DMS153 treated with DMSO at 0.1 percent for 48 hours (cell line): ENCODE measurements around the gene SSU72.
A peak's percentile ranks its signal among the peaks of the same experiment; 100 is the strongest.
"Not testable (repeated sequence)": the region's sequence is repeated elsewhere in the genome, so short reads cannot be mapped to it uniquely, and the experiment has no call there.

Experiments
- DNase-seq: peaks from one replicate; lab custom pipeline; 2025; ENCODE audit not compliant: unreplicated experiment; lab: John Stamatoyannopoulos, UW

The SSU72 gene

DNA sequence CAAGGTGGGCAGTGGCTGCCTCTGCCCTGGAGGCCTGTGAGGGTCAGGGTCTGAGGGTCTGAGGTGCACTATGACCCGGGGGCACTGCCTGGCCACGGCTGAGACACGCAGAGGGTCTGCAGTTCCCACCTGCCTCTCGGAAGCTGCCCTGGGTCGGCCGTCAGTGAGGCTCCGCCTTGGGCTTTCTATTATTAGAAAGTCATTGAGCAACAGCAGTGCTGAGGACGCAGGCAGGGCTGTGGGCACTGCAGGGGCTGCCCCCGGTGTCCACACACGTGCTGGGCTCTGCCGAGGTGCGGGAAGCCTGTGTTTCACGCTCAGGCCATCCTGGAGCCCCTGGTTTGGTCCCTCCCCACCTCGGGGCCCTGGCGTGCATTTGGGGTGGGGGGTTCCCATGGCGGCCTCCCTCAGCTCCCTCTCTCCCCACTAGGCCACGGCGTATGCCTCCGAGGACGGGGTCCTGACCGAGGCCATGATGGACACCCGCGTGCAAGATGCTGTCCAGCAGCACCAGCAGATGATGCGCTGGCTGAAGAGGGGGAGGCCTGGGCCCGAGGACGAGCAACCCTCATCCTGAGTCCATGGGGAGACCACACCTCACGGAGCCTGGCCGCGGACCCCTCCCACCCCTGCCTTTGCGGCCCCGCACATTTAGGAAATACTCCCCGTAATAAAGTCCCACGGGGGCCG is 65.7 kb downstream of the SSU72 start:
- not testable (repeated sequence) for DNase-seq

DNA sequence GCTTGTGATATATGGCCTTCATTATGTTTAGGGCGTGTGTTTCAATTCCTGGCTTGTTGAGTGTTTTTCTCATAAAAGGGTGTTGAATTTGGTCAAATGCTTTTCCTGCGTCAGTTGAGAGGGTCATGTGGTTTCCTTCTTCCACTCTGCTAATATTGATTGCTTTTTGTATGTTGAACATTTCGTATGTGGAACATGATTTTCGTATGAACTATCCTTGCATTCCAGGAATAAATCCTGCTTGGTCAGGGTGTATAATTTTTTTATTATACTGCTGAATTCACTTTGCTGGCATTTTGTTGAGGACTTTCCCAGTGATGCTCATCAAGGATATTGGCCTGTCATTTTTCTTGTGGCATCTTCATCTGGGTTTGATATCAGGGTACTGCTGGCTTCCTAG is 67.4 kb downstream of the SSU72 start:
- DNase-seq = no peak

DNA sequence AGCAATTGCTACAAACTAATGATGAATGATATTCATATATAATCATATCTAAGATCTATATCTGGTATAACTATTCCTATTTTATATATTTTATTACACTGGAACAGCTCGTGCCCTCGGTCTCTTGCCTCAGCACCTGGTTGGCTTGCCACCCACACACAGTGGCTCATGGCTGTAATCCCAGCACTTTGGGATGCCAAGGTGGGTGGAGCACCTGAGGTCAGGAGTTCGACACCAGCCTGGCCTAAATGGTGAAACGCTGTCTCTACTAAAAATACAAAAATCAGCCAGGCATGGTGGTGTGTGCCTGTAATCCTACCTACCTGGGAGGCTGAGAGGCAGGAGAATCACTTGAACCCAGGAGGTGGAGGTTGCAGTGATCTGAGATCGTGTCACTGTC is 68.9 kb downstream of the SSU72 start:
- DNase-seq = not testable (repeated sequence)

DNA sequence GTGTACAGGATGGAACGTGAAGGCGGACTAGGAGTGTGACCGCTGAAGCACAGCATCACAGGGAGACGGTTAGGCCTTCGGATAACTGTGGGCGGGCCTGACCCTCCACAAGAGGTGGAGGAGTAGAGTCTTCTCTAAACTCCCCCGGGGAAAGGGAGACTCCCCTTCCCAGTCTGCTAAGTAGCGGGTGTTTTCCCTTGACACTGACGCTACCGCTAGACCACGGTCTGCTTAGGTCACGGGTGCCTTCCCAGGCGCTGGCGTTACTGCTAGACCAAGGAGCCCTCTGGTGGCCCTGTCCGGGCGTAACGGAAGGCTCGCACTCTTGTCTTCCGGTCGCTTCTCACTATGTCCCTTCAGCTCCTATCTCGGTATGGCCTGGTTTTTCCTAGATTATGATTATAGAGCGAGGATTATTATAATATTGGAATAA is 69.3 kb downstream of the SSU72 start:
- peak; percentile 57 for DNase-seq

DNA sequence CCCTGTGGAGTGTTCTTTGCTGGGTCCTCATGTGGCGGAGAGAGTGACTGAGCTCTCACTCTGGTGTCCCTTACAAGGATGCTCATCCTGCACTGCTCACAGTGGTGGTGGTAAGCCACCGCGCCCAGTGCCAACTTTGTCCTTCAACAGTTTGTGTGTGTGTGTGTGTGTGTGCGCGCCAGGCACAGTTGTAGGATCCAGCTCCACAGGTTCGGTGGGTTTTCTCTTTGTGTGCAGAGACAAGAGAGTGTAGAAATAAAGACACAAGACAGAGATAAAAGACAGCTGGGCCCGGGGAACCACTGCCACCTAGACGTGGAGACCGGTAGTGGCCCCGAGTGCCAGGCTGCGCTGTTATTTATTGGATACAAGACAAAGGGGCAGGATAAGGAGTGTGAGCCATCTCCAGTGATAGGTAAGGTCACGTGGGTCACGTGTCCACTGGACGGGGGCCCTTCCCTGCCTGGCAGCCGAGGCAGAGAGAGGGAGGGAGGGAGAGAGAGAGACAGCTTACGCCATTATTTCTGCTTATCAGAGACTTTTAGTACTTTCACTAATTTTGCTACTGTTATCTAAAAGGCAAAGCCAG is 69.8 kb downstream of the SSU72 start:
- peak; percentile 93 for DNase-seq

DNA sequence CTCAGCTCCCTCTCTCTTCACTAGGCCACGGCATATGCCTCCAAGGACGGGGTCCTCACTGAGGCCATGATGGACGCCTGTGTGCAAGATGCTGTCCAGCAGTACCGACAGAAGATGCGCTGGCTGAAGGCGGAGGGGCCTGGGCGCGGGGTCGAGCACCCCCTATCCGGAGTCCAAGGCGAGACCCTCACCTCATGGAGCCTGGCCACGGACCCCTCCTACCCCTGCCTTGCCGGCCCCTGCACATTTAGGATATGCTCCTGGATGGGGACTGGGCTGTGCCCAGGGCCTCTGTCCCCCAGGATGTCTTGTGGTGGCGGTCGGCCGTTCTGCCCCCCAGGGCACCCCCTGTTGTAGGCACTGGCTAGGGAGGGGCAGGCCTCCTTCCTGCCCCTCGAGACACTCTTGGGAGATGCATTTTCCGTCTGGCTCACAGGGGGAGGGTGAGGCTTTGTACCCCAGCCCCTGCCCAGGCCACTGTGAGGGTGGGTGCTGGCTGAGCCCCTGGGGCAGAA is 79.1 kb downstream of the SSU72 start:
- not testable (repeated sequence) for DNase-seq

DNA sequence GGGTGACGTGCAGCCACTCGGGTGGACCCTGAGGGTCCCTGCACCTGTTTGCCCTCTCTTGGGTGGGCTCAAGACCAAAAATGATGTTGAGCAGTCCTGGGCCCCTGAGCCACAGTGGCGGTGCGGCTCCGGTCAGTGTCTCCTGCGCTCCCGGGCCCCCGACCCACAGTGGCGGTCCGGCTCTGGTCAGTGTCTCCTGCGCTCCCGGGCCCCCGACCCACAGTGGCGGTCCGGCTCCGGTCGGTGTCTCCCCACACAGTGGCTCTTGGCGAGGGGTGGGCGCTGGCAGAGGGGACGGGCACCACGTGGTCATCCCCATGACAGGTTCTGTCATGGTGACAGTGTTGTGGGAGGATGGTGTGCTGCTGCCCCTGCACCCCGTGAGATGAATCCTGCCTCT is 80.4 kb downstream of the SSU72 start:
- not testable (repeated sequence) for DNase-seq
